A549 (cell line): Measurements from ENCODE around the gene CD101. TPM values are rescaled to one million over a fixed set of nuclear protein-coding genes. Genes with fewer than 3 reads are reported as not detected.

Experiments used
- ATAC-seq, 2 experiments: fragments of 200-7000 bp in 1 of 2; fragments of >200 bp in 1 of 2; cut with Nextera tagmentation in 1 of 2; cut with Tn5 transposase in 1 of 2; 3 replicates each; pipeline versions ENCODE4 v1.8.0 to v1.9.1; 2018 to 2020; ENCODE audit warnings: mild to moderate bottlenecking in 1 of 2, moderate library complexity in 1 of 2
- CTCF ChIA-PET: fragments of 300-600 bp; sonication (Branson Sonifier 250); formaldehyde crosslinking; extraction: SDS; loops from one replicate; lab custom pipeline; 2021; ENCODE audit warnings: antibody characterized with exemption, inconsistent platforms; lab: Yijun Ruan, JAX
- POLR2A ChIA-PET: fragments of 350-600 bp; formaldehyde crosslinking; extraction: SDS; loops from one replicate; lab custom pipeline; 2021; ENCODE audit warnings: antibody characterized with exemption, inconsistent platforms; lab: Yijun Ruan, JAX
- DNase-seq, 2 experiments: peaks; one replicate each; pipeline versions ENCODE4 v3.0.0 to v3.0.0-alpha.2; 2011 to 2016; ENCODE audit warnings: low read depth in 1 of 2, low spot score in 1 of 2
- FAIRE-seq: peaks from 2 replicates; lab custom pipeline; 2011; peaks lifted over from hg19 to GRCh38; lab: Jason Lieb, UNC
- H3K27ac ChIP-seq, 2 experiments: fragments of >200 bp; sonication (Bioruptor Twin); formaldehyde crosslinking; 3 replicates each; pipeline ENCODE4 v1.5.1; 2016 to 2017
- H3K4me1 ChIP-seq: fragments of >200 bp; sonication (Bioruptor Twin); formaldehyde crosslinking; 3 replicates; pipeline ENCODE4 v1.6.1; 2016
- H3K4me2 ChIP-seq: fragments of >200 bp; sonication (Bioruptor Twin); formaldehyde crosslinking; 3 replicates; pipeline ENCODE4 v1.6.1; 2016
- H3K4me3 ChIP-seq: fragments of >200 bp; sonication (Bioruptor Twin); formaldehyde crosslinking; 3 replicates; pipeline ENCODE4 v1.5.1; 2016
- H3K9me3 ChIP-seq: fragments of >200 bp; sonication (Bioruptor Twin); formaldehyde crosslinking; 3 replicates; pipeline ENCODE4 v1.6.1; 2016
- BCL3 ChIP-seq: fragments of >200 bp; sonication (Bioruptor Twin); formaldehyde crosslinking; IDR thresholded peaks from 3 replicates; pipeline ENCODE4 v1.6.1; 2016
- CBX8 ChIP-seq: fragments of 200-600 bp; sonication (generic); IDR thresholded peaks from 2 replicates; pipeline ENCODE4 v1.6.1; 2016
- CEBPB ChIP-seq, 2 experiments: fragments of >200 bp in 1 of 2; sonication (Bioruptor Twin) in 1 of 2; formaldehyde crosslinking in 1 of 2; IDR thresholded peaks; 2 replicates each; pipeline ENCODE4 v1.6.1; 2012 to 2016
- CHD2 ChIP-seq: fragments of 150-350 bp; IDR thresholded peaks from 2 replicates; pipeline ENCODE4 v1.6.1; 2014; ENCODE audit warnings: low read length; ENCODE audit not compliant: partially characterized antibody
- CHD4 ChIP-seq: fragments of 200-600 bp; sonication (generic); IDR thresholded peaks from 2 replicates; pipeline ENCODE4 v1.6.1; 2016; ENCODE audit warnings: antibody characterized with exemption, mild to moderate bottlenecking, borderline replicate concordance
- CTCF ChIP-seq: fragments of >200 bp; sonication (Bioruptor Twin); formaldehyde crosslinking; IDR thresholded peaks from 3 replicates; pipeline ENCODE4 v1.5.1; 2016
- EHMT2 ChIP-seq: fragments of 200-600 bp; sonication (generic); IDR thresholded peaks from 2 replicates; pipeline ENCODE4 v1.6.1; 2016; ENCODE audit warnings: antibody characterized with exemption, low read depth, mild to moderate bottlenecking, moderate library complexity
- EP300 ChIP-seq, 2 experiments: fragments of >200 bp; sonication (Bioruptor Twin); formaldehyde crosslinking; IDR thresholded peaks; 2 replicates in 1 of 2; 3 replicates in 1 of 2; pipeline ENCODE4 v1.6.1; 2016 to 2017
- ESRRA ChIP-seq: fragments of 150-350 bp; IDR thresholded peaks from 2 replicates; pipeline ENCODE4 v1.6.1; 2014; ENCODE audit warnings: mild to moderate bottlenecking, low read length, borderline replicate concordance
- GATA3 ChIP-seq: IDR thresholded peaks from 2 replicates; pipeline ENCODE4 v1.6.1; 2012; ENCODE audit warnings: borderline replicate concordance
- HES2 ChIP-seq: fragments of >200 bp; sonication (Bioruptor Twin); formaldehyde crosslinking; IDR thresholded peaks from 2 replicates; pipeline ENCODE4 v1.6.1; 2016
- HMGXB4 ChIP-seq: fragments of 250-450 bp; sonication (Bioruptor Pico); IDR thresholded peaks from 2 replicates; pipeline ENCODE4 v1.5.0; 2021; ENCODE audit warnings: mild to moderate bottlenecking, moderate library complexity, borderline replicate concordance
- HOXB5 ChIP-seq: fragments of 250-450 bp; sonication (Bioruptor Pico); IDR thresholded peaks from 2 replicates; pipeline ENCODE4 v1.5.0; 2020; ENCODE audit warnings: mild to moderate bottlenecking, moderate library complexity
- JUN ChIP-seq, 2 experiments: fragments of >200 bp; sonication (Bioruptor Twin); formaldehyde crosslinking; IDR thresholded peaks; 2 replicates in 1 of 2; 3 replicates in 1 of 2; pipeline ENCODE4 v1.6.1; 2016 to 2017
- KDM1A ChIP-seq: fragments of 200-600 bp; sonication (generic); IDR thresholded peaks from 2 replicates; pipeline ENCODE4 v1.6.1; 2016; ENCODE audit warnings: low read depth, mild to moderate bottlenecking
- MAFK ChIP-seq: fragments of 450-650 bp; IDR thresholded peaks from 2 replicates; pipeline ENCODE4 v1.6.1; 2014; ENCODE audit not compliant: partially characterized antibody
- MAZ ChIP-seq: fragments of 150-350 bp; IDR thresholded peaks from 2 replicates; pipeline ENCODE4 v1.6.1; 2014; ENCODE audit warnings: antibody characterized with exemption, low read depth, low read length, borderline replicate concordance
- MYC ChIP-seq: IDR thresholded peaks from 2 replicates; pipeline ENCODE4 v1.6.1; 2012; ENCODE audit warnings: mild to moderate bottlenecking, inconsistent platforms, low read length, improper control_type of control experiment, borderline replicate concordance
- NFE2L2 ChIP-seq: fragments of 150-350 bp; conservative IDR thresholded peaks from 2 replicates; pipeline ENCODE4 v1.6.1; 2014; ENCODE audit warnings: low read length
- NR3C1 ChIP-seq: fragments of >200 bp; sonication (Bioruptor Twin); formaldehyde crosslinking; IDR thresholded peaks from 3 replicates; pipeline ENCODE4 v1.6.1; 2017
- PBX3 ChIP-seq: IDR thresholded peaks from 2 replicates; pipeline ENCODE4 v1.6.1; 2012
- PHF8 ChIP-seq: fragments of 200-600 bp; sonication (generic); IDR thresholded peaks from 2 replicates; pipeline ENCODE4 v1.6.1; 2016; ENCODE audit warnings: low read depth, mild to moderate bottlenecking, antibody characterized with exemption, moderate library complexity, borderline replicate concordance
- POLR2A ChIP-seq: IDR thresholded peaks from 2 replicates; pipeline ENCODE4 v1.6.1; 2012; ENCODE audit warnings: mild to moderate bottlenecking, low read length
- POLR2AphosphoS2 ChIP-seq: conservative IDR thresholded peaks from 2 replicates; pipeline ENCODE4 v1.6.1; 2012; ENCODE audit warnings: low read length, improper control_type of control experiment, inconsistent platforms
- RNF2 ChIP-seq: fragments of 200-600 bp; sonication (generic); IDR thresholded peaks from 2 replicates; pipeline ENCODE4 v1.6.1; 2016; ENCODE audit warnings: low read depth, mild to moderate bottlenecking, antibody characterized with exemption, moderate library complexity, borderline replicate concordance
- SMC3 ChIP-seq: fragments of >200 bp; sonication (Bioruptor Twin); formaldehyde crosslinking; IDR thresholded peaks from 3 replicates; pipeline ENCODE4 v1.6.1; 2018; ENCODE audit warnings: inconsistent platforms
- SREBF2 ChIP-seq: fragments of 450-650 bp; IDR thresholded peaks from 2 replicates; pipeline ENCODE4 v1.6.1; 2014; ENCODE audit warnings: mild to moderate bottlenecking, moderate library complexity
- USF2 ChIP-seq: fragments of 450-650 bp; IDR thresholded peaks from 2 replicates; pipeline ENCODE4 v1.6.1; 2014; ENCODE audit warnings: antibody characterized with exemption
- ZC3H11A ChIP-seq: fragments of 450-650 bp; IDR thresholded peaks from 2 replicates; pipeline ENCODE4 v1.6.1; 2014; ENCODE audit warnings: antibody characterized with exemption, mild to moderate bottlenecking
- ZNF302 ChIP-seq: fragments of 250-450 bp; sonication (Bioruptor Pico); IDR thresholded peaks from 2 replicates; pipeline ENCODE4 v1.9.0; 2021; ENCODE audit warnings: inconsistent platforms, mild to moderate bottlenecking, moderate library complexity
- ZSCAN20 ChIP-seq: fragments of 250-450 bp; sonication (Bioruptor Pico); IDR thresholded peaks from 2 replicates; pipeline ENCODE4 v1.8.0; 2022; ENCODE audit warnings: mild to moderate bottlenecking, moderate library complexity
- WGBS: methylation state at CpG from one replicate; pipeline ENCODE4 v1.1.6; 2017; ENCODE audit errors: missing lambda C conversion rate; 5-methylcytosine and 5-hydroxymethylcytosine counted together
- polyA plus RNA-seq, 4 experiments: library from polyadenylated mRNA; depleted of rRNA in 3 of 4; stranded (reverse); fragments of >200 nt; fragmentation: RNase III in 1 of 4; extraction: RNeasy Plus Mini Kit Qiagen cat#74134 plus additional on column Dnase treatment in 1 of 4; gene quantifications; 2 replicates in 3 of 4; 3 replicates in 1 of 4; pipeline ENCODE4 v1.2.3, GENCODE V29; 2011 to 2017

Gene CD101
- polyA plus RNA-seq, 2 of the 4 experiments (the other 2 are of a cell fraction) = 0.21 to 0.52 TPM

- WGBS = 89% methylated on average over 8 of the region's 8 CpGs
- ATAC-seq (no peak), DNase-seq (no peak), FAIRE-seq (no peak)
- Histone ChIP-seq H3K4me3 (no peak overlapping the region), H3K4me2 (no peak overlapping the region), H3K4me1 (no peaks in the 10 kb centered on the region), H3K27ac (no peak overlapping the region), H3K9me3 (no peaks in the 10 kb centered on the region)
- TF ChIP-seq CBX8 (no peak), CHD4 (no peak), POLR2A (no peak), GATA3 (no peak), JUN (IDR thresholded peaks at IDR 0.05) (no peak), USF2 (no peak), ESRRA (no peak), NR3C1 (no peak), POLR2AphosphoS2 (no peak), RNF2 (no peak), SREBF2 (no peak), PBX3 (no peak), SMC3 (no peak), KDM1A (no peak), ZNF302 (no peak), EP300 (IDR thresholded peaks at IDR 0.05) (no peak), MAFK (no peak), NFE2L2 (no peak), PHF8 (no peak)
- ChIA-PET POLR2A (no interaction called here), CTCF (interaction anchor here (0.6 to 2.0 kb wide), 3 partner anchors 84 to 327 kb away, joined by 3 to 6 read pairs (median 5); no protein-coding TSS in a partner anchor)
These were observed 49.9 kb downstream of the CD101 start for GRCh38 chr1:117051224-117052064.

- no peak overlapping the region for H3K4me2 ChIP-seq
- H3K27ac ChIP-seq = no peak overlapping the region
- TF ChIP-seq KDM1A (no peak), CTCF (no peak), ZSCAN20 (CRISPR knock-in tag) (no peak), ESRRA (no peak), NFE2L2 (no peak), CEBPB (IDR thresholded peaks at IDR 0.05) (no peak), PHF8 (no peak), SREBF2 (no peak), ZNF302 (no peak), BCL3 (no peak), HOXB5 (no peak), EHMT2 (no peak), HMGXB4 (CRISPR knock-in tag) (no peak), ZC3H11A (no peak), MYC (no peak), CHD2 (no peak), MAZ (no peak), HES2 (no peak)
- no peak for DNase-seq
- H3K4me3 ChIP-seq = no peak overlapping the region
- H3K4me1 ChIP-seq = peaks cover 6% of the 10 kb centered on the region; the same call in 2 of the 3 replicates
- ChIA-PET POLR2A (no interaction called here), CTCF (interaction anchor here (1.0 to 8.4 kb wide), 4 partner anchors 11 to 330 kb away, joined by 3 to 48 read pairs (median 3); no protein-coding TSS in a partner anchor)
- H3K9me3 ChIP-seq = no peaks in the 10 kb centered on the region
- FAIRE-seq = no peak
- ATAC-seq = no peak
These were observed 52.5 kb downstream of the CD101 start for GRCh38 chr1:117054068-117054467.
